Limb (tissue), 2 donors: ENCODE results near the gene HMCES.
A peak's percentile ranks its signal among the peaks of the same experiment; 100 is the strongest.

Source experiments
- DNase-seq, 2 donors: peaks; one replicate each; pipeline ENCODE4 v3.0.0-alpha.2; 2016; ENCODE audit errors: extremely low spot score in 2 of 2

HMCES gene

GRCh38 chr3:129278439-129278965, at the start of gene HMCES:
TSS of gene HMCES (plus strand) at chr3:129278870. CDS start at chr3:129279733, 863 bp downstream.
- DNase-seq = peak; percentile 90 to 93

GRCh38 chr3:129228891-129229585, 49.6 kb upstream of the HMCES start:
- DNase-seq = no peak

GRCh38 chr3:129230311-129231019, 48.2 kb upstream of the HMCES start:
- no peak for DNase-seq

- no peak for DNase-seq
These were observed 47.1 kb upstream of the HMCES start for GRCh38 chr3:129231331-129232119.

- DNase-seq = no peak
These were observed 45.1 kb upstream of the HMCES start for GRCh38 chr3:129233538-129233937.

DNA sequence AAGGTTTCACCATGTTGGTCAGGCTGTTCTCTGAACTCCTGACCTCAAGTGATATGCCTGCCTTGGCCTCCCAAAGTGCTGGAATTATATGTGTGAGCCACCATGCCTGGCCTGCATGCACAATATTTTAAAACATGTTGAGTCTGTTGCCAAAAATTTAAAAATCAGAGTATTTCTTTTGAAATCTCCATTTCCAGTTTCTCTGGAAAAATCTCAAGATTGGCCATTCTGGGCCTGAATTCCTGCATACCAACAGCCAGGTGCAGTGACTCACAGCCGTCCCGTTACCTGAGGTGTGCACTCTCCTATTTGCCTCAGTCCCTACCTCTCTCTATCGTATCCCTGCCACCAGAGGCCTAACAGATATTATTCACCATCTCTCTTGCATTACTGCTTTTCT, 44.2 kb upstream of the HMCES start:
- DNase-seq = no peak

DNA sequence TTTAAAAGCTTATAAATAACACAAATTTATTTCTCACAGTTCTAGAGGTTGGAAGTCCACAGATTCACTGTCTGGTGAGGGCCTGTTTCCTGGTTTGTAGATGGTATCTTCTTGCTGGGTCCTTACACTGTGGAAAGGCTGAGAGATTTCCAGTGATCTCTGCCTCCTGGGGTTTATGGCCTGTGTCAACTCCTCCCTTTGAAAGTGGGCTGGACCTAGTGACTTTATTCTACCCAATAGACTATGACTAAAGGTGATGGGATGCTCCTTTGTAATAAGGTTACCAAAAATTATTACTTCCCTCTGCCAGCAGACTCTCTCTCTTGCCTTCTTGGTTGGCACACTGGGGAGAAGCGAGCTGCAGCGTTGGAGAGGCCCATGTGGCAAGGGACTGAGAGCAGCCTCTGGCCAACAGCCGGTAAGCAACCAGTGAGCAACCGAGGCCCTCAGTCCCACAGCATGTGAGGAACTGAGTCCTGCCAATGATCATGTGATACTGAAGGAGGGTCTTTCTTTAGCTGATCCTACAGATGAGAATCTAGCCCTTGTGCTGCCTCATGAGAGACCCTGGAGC, 43.2 kb upstream of the HMCES start:
- DNase-seq = no peak

DNA sequence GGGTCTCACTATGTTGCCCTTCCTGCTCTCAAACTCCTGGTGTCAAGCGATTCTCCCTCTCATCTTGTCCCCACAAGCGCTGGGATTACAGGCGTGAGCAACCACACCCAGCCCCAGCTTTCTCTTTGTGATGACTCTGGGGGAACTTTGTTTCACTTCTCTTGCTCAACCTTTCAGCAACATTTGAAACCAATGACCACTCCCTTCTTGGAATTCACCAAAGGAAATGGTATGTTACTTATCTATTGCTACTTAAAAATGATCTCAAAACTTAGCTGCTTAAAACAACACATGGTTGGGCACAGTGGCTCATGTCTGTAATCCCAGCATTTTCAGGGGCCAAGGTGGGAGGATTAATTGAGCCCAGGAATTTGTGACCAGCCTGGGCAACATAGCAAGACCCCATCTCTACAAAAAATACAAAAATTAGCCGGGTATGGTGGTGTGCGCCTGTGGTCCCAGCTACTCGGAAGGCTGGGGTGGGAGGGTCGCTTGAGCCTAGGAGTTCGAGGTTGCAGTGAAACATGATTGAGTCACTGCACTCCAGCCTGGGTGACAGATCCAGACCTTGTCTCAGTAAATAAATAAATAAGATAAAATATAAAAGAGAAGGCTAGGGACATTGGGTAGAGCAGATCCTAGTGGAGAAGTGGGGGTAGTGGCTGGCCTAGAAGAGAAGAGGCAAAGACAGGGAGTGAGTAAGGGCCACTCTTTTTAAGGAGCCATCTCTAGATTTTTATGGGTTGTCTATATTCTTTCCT, 39.5 kb upstream of the HMCES start:
- DNase-seq = no peak

DNA sequence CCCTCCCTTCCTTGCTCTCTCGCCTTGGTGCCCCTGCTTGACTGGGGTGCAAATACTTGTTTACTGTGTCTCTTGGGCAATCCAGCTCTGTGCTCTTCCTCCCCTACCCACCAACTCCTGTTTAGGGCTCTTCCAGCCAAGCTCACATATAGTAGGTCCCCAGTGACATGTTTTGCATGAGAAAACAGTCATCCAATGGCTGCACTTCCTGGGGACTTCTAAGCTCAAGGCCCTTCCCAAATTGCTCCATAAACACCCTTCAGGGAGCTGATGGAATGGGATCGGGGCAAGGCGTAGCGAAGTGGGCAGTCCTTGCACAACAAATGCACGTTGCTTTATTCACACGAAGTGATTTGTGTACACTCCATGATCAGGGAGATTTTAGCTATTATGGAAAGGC, 38.7 kb upstream of the HMCES start:
- DNase-seq = no peak

DNA sequence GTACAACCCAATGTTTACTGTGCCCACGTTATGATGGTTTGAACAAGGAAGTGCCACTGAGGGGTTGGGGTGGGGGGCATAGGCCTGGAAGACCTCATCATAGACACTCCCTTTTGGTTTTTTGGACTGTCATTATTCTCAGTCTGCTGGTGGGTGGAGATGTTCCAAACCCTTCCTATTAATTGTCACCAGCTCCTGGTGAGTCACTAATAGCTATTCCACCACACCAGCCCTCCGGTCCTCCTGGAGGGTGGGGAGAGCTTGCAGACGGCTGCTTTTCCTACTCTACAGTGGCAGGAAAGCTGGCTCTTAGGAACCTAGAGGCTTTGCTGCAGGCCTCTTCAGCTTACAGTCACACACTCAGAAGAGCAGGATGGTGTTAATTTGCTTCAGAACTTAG, 38.2 kb upstream of the HMCES start:
- no peak for DNase-seq

- DNase-seq = no peak
These were observed 33.5 kb upstream of the HMCES start for GRCh38 chr3:129245141-129245540.

GRCh38 chr3:129245641-129246306, 32.9 kb upstream of the HMCES start:
- peak; percentile 80 to 92 for DNase-seq

- DNase-seq = no peak
These were observed 32.0 kb upstream of the HMCES start for GRCh38 chr3:129246636-129247035.

GRCh38 chr3:129248286-129248979, 30.2 kb upstream of the HMCES start:
- DNase-seq = no peak

GRCh38 chr3:129249284-129250065, 29.2 kb upstream of the HMCES start, which contains the start of gene COPG1:
TSS of gene COPG1 (plus strand) at chr3:129249606. CDS start at chr3:129249710, 104 bp downstream.
- peak; percentile 87 to 93 for DNase-seq

GRCh38 chr3:129252748-129253147, 25.9 kb upstream of the HMCES start:
- no peak for DNase-seq

- DNase-seq = no peak
These were observed 24.0 kb upstream of the HMCES start for GRCh38 chr3:129254536-129255230.

GRCh38 chr3:129256270-129256669, 22.4 kb upstream of the HMCES start:
- DNase-seq = no peak
